Adrenal gland (tissue), 5 donors: Measurements from ENCODE around the gene C12orf57.
A peak's percentile ranks its signal among the peaks of the same experiment; 100 is the strongest.

Experiments used
- POLR2A ChIP-seq, 2 donors: fragments of 450-650 bp; IDR thresholded peaks; one replicate each; pipeline ENCODE4 v1.6.1; 2017; ENCODE audit warnings: antibody characterized with exemption in 2 of 2, mild to moderate bottlenecking in 2 of 2, moderate library complexity in 1 of 2
- TF ChIP-seq, protein P1 (sequence below), 6 experiments: fragments of 450-650 bp in 4 of 6; fragments of 200-600 bp in 2 of 6; sonication (generic) in 1 of 6; IDR thresholded peaks; 1 replicate in 5 of 6; 2 replicates in 1 of 6; pipeline versions ENCODE4 v1.5.1 to v1.8.0; 2016 to 2021; ENCODE audit warnings: antibody characterized with exemption in 6 of 6, mild to moderate bottlenecking in 2 of 6, moderate library complexity in 1 of 6
- donor health status: DM: no; HTN: no; CAD: no.

DNA sequence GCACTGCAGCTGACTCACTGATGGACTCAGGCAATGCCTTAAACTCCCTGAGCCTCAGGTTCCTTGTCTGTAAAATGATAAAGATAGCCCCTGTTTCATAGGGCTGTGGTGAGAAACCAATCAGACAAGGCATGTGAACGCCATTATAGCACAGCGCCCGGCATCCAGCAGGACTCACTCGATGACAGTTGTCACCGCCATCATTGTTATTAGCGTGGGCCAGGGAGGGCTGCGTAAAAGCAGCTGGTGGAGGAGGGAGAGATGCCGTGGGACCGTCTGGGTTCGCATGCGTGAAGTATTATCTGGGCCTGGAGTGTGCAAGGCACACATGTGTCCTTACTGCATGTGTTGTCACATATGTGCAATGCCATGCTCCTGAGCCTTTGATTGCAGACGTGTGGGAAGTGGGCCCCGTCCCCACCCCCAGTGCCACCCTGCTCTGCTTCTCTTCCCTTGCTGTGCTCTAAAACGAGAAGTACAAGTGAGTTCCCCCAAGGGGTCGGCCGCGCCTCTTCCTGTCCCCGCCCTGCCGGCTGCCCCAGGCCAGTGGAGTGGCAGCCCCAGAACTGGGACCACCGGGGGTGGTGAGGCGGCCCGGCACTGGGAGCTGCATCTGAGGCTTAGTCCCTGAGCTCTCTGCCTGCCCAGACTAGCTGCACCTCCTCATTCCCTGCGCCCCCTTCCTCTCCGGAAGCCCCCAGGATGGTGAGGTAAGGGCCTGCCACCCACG is 7.2 kb downstream of the C12orf57 start, which contains the start of gene PTPN6:
- TF ChIP-seq, protein P1, sequence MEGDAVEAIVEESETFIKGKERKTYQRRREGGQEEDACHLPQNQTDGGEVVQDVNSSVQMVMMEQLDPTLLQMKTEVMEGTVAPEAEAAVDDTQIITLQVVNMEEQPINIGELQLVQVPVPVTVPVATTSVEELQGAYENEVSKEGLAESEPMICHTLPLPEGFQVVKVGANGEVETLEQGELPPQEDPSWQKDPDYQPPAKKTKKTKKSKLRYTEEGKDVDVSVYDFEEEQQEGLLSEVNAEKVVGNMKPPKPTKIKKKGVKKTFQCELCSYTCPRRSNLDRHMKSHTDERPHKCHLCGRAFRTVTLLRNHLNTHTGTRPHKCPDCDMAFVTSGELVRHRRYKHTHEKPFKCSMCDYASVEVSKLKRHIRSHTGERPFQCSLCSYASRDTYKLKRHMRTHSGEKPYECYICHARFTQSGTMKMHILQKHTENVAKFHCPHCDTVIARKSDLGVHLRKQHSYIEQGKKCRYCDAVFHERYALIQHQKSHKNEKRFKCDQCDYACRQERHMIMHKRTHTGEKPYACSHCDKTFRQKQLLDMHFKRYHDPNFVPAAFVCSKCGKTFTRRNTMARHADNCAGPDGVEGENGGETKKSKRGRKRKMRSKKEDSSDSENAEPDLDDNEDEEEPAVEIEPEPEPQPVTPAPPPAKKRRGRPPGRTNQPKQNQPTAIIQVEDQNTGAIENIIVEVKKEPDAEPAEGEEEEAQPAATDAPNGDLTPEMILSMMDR (IDR thresholded peaks at IDR 0.05): no peak
- peak; percentile 20 to 41 for TF ChIP-seq POLR2A (IDR thresholded peaks at IDR 0.05)
